ENCODE data around the gene PLEKHM1. TPM values are rescaled to one million over a fixed set of nuclear protein-coding genes. Genes with fewer than 3 reads are reported as not detected.

The PLEKHM1 gene
- polyA plus RNA-seq, 2 donors: 43.9 to 80.4 TPM

DNA sequence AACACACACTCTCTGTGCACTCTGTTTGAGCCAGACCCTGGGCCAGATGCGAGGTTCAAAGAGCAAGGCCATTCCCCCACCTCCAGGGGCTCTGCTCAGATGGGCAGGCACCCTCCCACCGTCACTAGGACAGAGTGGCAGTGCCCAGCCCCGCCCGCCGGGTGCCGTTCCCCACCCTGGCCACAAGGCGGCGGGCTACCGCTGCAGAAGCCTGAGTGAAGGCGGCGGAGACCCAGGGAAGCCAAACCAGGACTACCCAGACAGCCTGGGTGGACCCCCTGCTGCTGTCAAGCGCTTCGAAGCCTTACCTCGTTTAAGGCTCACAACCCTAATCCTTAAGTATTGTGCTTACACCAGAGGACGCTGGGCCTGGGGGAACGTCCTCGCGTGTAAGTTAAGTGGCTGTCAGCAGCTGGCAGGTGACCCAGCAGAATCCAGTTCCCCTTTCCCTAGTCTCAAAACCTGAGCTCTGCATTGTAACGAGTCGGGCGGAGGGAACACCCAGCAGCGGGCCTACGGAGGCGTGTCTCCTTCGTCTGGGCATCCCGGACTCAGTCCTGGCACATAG lies 62.4 kb downstream of the PLEKHM1 start:
- 2 to 3% methylated on average over 26 of the region's 26 CpGs for WGBS, 2 donors
- H3K27me3 ChIP-seq (ENCODE audit: control insufficient read depth in 1 of 2, insufficient read depth in 2 of 2, low read length in 2 of 2): no peaks in the 10 kb centered on the region
- peak overlapping the region; percentile 32 to 55 for H3K4me3 ChIP-seq (ENCODE audit: low read depth in 1 of 2, low read length in 2 of 2)
- peaks cover 0 to 10% of the 10 kb centered on the region in 2 donors for H3K36me3 ChIP-seq (ENCODE audit: control insufficient read depth in 2 of 2, insufficient read depth in 2 of 2, low read length in 1 of 2)
- no peaks in the 10 kb centered on the region for H3K9me3 ChIP-seq (ENCODE audit: control insufficient read depth in 2 of 2, insufficient read depth in 1 of 2, low read depth in 1 of 2, low read length in 1 of 2)
- H3K27ac ChIP-seq (ENCODE audit: low read depth in 2 of 2, low read length in 1 of 2): peak overlapping the region; percentile 75 to 98
- peaks cover 2 to 18% of the 10 kb centered on the region in 2 donors for H3K4me1 ChIP-seq (ENCODE audit: control insufficient read depth in 2 of 2, insufficient read depth in 2 of 2, low read length in 1 of 2)

DNA sequence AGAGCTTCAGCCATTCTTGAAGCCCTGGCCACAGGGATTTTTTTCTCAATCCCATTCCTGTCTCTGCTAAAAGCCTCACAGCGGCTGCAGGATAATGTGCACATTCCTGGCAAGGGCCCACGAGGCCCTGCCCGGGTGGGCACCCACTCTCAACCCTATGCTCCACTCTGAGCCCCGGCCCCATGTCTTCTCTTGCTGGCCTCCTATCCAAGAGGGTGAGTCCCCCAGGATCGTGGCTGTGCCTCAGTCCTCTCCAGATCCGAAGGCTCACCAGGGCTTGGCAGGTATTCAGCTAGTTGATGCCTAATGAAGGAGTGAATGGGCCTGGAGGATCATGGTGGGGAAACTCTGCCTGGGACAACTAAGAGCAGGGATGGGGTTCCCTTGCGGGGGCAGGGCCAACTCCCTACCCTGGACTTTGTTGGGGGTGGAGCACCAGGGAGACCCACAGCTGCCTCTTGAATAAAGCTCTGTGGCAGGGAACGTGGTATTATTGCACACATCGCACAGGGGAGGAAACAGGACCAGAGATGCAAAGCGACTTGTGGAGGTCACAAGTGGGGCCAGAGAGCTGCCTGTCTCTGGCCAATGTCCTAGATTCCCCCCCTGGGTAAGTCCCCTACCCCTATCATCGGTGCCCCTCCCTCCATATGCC lies 63.2 kb downstream of the PLEKHM1 start:
- WGBS, 2 donors: 73 to 75% methylated on average over 11 of the region's 11 CpGs
- Histone ChIP-seq H3K27me3 (ENCODE audit: control insufficient read depth in 1 of 2, insufficient read depth in 2 of 2, low read length in 2 of 2) (no peaks in the 10 kb centered on the region), H3K9me3 (ENCODE audit: control insufficient read depth in 2 of 2, insufficient read depth in 1 of 2, low read depth in 1 of 2, low read length in 1 of 2) (no peaks in the 10 kb centered on the region), H3K4me1 (ENCODE audit: control insufficient read depth in 2 of 2, insufficient read depth in 2 of 2, low read length in 1 of 2) (peaks cover 2 to 14% of the 10 kb centered on the region in 2 donors), H3K36me3 (ENCODE audit: control insufficient read depth in 2 of 2, insufficient read depth in 2 of 2, low read length in 1 of 2) (peaks cover 0 to 10% of the 10 kb centered on the region in 2 donors), H3K27ac (ENCODE audit: low read depth in 2 of 2, low read length in 1 of 2) (peak overlapping the region in 1 of 2 donors; percentile 91), H3K4me3 (ENCODE audit: low read depth in 1 of 2, low read length in 2 of 2) (peak overlapping the region; percentile 9 to 55)

DNA sequence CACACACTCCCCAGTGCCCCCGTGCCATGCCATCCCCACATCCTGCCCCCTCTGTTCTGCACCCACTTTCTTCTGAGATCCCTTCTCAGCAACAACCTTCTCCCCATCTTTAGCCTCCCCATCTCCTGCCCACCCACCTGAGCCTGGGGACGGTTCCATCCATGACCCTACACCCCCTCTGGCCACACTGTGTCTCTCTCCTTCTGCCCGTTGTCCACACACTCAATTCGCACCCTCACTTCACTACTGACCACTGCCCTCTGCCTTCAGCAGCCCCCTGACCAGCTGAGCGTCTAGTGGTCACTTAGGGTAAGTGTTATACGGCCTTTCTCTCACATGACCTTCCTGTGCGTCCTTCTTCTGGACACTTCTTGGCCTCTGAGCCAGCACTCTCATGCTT lies 64.0 kb downstream of the PLEKHM1 start:
- H3K9me3 ChIP-seq (ENCODE audit: control insufficient read depth in 2 of 2, insufficient read depth in 1 of 2, low read depth in 1 of 2, low read length in 1 of 2): no peaks in the 10 kb centered on the region
- H3K27ac ChIP-seq (ENCODE audit: low read depth in 2 of 2, low read length in 1 of 2): peak overlapping the region in 1 of 2 donors; percentile 91
- H3K36me3 ChIP-seq (ENCODE audit: control insufficient read depth in 2 of 2, insufficient read depth in 2 of 2, low read length in 1 of 2): peaks cover 0 to 10% of the 10 kb centered on the region in 2 donors
- WGBS, 2 donors: 74 to 78% methylated on average over 7 of the region's 7 CpGs
- no peaks in the 10 kb centered on the region for H3K27me3 ChIP-seq (ENCODE audit: control insufficient read depth in 1 of 2, insufficient read depth in 2 of 2, low read length in 2 of 2)
- no peak overlapping the region for H3K4me3 ChIP-seq (ENCODE audit: low read depth in 1 of 2, low read length in 2 of 2)
- H3K4me1 ChIP-seq (ENCODE audit: control insufficient read depth in 2 of 2, insufficient read depth in 2 of 2, low read length in 1 of 2): peaks cover 2 to 14% of the 10 kb centered on the region in 2 donors

DNA sequence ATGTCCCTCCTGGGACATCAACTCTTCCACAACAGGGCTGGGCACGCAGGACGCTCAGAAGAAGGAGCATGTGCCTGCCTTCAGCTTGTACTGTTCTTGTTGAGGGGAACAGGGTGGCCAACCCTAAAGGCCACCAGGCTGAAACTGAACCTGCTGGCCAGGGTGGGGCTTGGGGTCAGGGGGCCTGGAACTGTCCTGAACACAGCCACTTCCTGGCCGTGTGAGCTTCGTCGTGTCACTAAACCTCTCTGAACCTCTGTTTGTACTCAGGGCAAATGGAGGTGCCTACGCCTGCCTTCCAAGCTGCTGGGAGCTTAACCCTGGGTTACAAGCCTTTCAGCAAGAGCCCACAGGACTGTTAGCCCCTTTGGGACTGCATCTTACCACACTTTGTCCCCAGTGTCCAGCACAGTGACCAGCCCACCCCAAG lies 64.5 kb downstream of the PLEKHM1 start:
- H3K4me3 ChIP-seq (ENCODE audit: low read depth in 1 of 2, low read length in 2 of 2): peak overlapping the region in 1 of 2 donors; percentile 49
- H3K4me1 ChIP-seq (ENCODE audit: control insufficient read depth in 2 of 2, insufficient read depth in 2 of 2, low read length in 1 of 2): peaks cover 2 to 14% of the 10 kb centered on the region in 2 donors
- WGBS, 2 donors: 55 to 63% methylated on average over 6 of the region's 6 CpGs
- H3K27me3 ChIP-seq (ENCODE audit: control insufficient read depth in 1 of 2, insufficient read depth in 2 of 2, low read length in 2 of 2): no peaks in the 10 kb centered on the region
- no peaks in the 10 kb centered on the region for H3K9me3 ChIP-seq (ENCODE audit: control insufficient read depth in 2 of 2, insufficient read depth in 1 of 2, low read depth in 1 of 2, low read length in 1 of 2)
- H3K36me3 ChIP-seq (ENCODE audit: control insufficient read depth in 2 of 2, insufficient read depth in 2 of 2, low read length in 1 of 2): peaks cover 0 to 10% of the 10 kb centered on the region in 2 donors
- H3K27ac ChIP-seq (ENCODE audit: low read depth in 2 of 2, low read length in 1 of 2): peak overlapping the region; percentile 74 to 91

DNA sequence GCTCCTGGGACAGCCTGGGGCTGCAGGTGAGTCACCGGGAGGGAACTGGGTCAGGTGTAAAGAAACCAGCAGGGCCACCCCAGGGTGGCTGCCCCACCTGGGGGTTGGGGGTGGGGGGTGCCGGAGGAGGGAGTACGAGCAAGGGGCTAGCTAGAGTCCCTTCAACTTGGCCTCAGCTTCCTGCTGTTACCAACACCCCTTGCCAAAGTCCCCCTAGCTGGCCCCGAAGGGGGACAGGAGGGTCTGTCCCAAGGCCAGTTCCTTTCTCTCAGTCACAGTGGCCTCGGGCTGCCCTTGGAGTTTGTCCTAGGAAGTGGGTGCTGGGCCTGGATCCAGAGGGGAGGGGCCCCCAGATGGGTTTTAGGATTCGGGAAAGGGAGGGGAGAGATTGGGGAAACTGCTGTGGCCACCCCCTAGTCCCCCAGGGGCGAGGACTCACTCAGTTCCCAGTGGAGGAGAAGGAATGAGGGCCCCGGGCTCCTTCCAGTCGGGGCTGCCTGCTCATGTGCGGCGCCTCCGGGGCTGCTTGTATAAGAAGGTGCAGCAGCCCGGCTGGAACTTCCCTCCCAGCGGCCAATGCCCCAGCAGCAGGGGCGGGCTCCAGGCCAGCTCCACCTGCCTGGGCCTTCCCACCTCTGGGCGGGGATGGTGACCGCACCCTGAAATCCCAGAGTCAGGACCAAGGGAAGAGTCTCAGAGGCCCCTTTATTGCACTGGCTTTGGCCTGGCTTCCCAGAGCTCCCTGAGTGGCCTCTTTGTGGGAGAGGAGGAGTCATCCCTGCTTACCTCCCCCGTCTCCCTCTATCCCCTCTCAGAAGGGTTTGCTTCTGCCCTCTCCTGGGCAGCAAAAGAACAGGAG lies 65.2 kb downstream of the PLEKHM1 start:
- H3K9me3 ChIP-seq (ENCODE audit: control insufficient read depth in 2 of 2, insufficient read depth in 1 of 2, low read depth in 1 of 2, low read length in 1 of 2): no peaks in the 10 kb centered on the region
- WGBS, 2 donors: 34 to 36% methylated on average over 15 to 18 of the region's 18 CpGs
- peaks cover 2 to 14% of the 10 kb centered on the region in 2 donors for H3K4me1 ChIP-seq (ENCODE audit: control insufficient read depth in 2 of 2, insufficient read depth in 2 of 2, low read length in 1 of 2)
- peak overlapping the region; percentile 80 to 91 for H3K27ac ChIP-seq (ENCODE audit: low read depth in 2 of 2, low read length in 1 of 2)
- no peaks in the 10 kb centered on the region for H3K27me3 ChIP-seq (ENCODE audit: control insufficient read depth in 1 of 2, insufficient read depth in 2 of 2, low read length in 2 of 2)
- peaks cover 0 to 10% of the 10 kb centered on the region in 2 donors for H3K36me3 ChIP-seq (ENCODE audit: control insufficient read depth in 2 of 2, insufficient read depth in 2 of 2, low read length in 1 of 2)
- peak overlapping the region; percentile 39 to 49 for H3K4me3 ChIP-seq (ENCODE audit: low read depth in 1 of 2, low read length in 2 of 2)

DNA sequence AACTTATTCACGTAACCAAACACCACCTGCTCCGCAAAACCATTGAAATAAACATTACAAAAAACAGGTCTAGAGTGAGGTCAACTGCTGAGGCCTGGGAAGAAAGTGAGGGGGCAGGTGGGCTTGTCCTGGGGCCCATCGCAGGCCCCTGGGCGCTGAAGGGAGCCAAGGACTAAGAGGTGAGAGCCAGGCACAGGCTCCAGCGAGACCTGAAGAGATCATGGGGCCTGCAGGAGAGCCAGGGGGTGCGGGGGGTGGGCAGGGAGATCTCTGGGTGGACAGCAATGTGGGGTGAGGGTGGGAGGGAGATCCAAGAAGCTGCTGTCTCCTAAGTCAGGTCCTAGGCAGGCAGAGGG lies 65.8 kb downstream of the PLEKHM1 start:
- peaks cover 2 to 11% of the 10 kb centered on the region in 2 donors for H3K4me1 ChIP-seq (ENCODE audit: control insufficient read depth in 2 of 2, insufficient read depth in 2 of 2, low read length in 1 of 2)
- 60 to 79% methylated on average over 6 of the region's 6 CpGs for WGBS, 2 donors
- H3K27me3 ChIP-seq (ENCODE audit: control insufficient read depth in 1 of 2, insufficient read depth in 2 of 2, low read length in 2 of 2): no peaks in the 10 kb centered on the region
- no peaks in the 10 kb centered on the region for H3K9me3 ChIP-seq (ENCODE audit: control insufficient read depth in 2 of 2, insufficient read depth in 1 of 2, low read depth in 1 of 2, low read length in 1 of 2)
- H3K4me3 ChIP-seq (ENCODE audit: low read depth in 1 of 2, low read length in 2 of 2): peak overlapping the region; percentile 39 to 49
- peaks cover 0 to 10% of the 10 kb centered on the region in 2 donors for H3K36me3 ChIP-seq (ENCODE audit: control insufficient read depth in 2 of 2, insufficient read depth in 2 of 2, low read length in 1 of 2)
- H3K27ac ChIP-seq (ENCODE audit: low read depth in 2 of 2, low read length in 1 of 2): peak overlapping the region; percentile 80 to 91

DNA sequence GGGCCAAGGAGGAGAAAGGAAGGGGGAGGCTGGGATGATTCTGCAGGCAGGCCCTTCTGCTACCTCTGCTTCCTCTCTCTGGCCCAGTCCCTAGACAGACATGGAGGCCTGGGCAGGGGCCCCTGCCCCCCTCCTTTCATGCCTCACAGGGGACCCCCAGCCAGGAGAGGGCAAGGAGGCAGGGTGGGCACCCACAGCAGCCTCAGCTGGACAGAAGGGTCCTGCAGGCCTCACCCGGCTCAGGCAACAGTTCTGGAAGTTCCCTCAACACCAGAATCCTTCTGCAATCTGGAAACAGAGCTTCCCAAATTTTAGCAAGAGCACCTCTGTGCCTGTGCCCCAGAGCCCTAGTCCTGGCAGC lies 66.6 kb downstream of the PLEKHM1 start:
- H3K4me3 ChIP-seq (ENCODE audit: low read depth in 1 of 2, low read length in 2 of 2): peak overlapping the region; percentile 39 to 49
- peaks cover 2 to 8% of the 10 kb centered on the region in 2 donors for H3K4me1 ChIP-seq (ENCODE audit: control insufficient read depth in 2 of 2, insufficient read depth in 2 of 2, low read length in 1 of 2)
- H3K9me3 ChIP-seq (ENCODE audit: control insufficient read depth in 2 of 2, insufficient read depth in 1 of 2, low read depth in 1 of 2, low read length in 1 of 2): no peaks in the 10 kb centered on the region
- H3K36me3 ChIP-seq (ENCODE audit: control insufficient read depth in 2 of 2, insufficient read depth in 2 of 2, low read length in 1 of 2): peaks cover 0 to 7% of the 10 kb centered on the region in 2 donors
- WGBS, 2 donors: 61 to 67% methylated on average over 1 of the region's 1 CpG
- H3K27ac ChIP-seq (ENCODE audit: low read depth in 2 of 2, low read length in 1 of 2): peak overlapping the region; percentile 48 to 70
- no peaks in the 10 kb centered on the region for H3K27me3 ChIP-seq (ENCODE audit: control insufficient read depth in 1 of 2, insufficient read depth in 2 of 2, low read length in 2 of 2)

DNA sequence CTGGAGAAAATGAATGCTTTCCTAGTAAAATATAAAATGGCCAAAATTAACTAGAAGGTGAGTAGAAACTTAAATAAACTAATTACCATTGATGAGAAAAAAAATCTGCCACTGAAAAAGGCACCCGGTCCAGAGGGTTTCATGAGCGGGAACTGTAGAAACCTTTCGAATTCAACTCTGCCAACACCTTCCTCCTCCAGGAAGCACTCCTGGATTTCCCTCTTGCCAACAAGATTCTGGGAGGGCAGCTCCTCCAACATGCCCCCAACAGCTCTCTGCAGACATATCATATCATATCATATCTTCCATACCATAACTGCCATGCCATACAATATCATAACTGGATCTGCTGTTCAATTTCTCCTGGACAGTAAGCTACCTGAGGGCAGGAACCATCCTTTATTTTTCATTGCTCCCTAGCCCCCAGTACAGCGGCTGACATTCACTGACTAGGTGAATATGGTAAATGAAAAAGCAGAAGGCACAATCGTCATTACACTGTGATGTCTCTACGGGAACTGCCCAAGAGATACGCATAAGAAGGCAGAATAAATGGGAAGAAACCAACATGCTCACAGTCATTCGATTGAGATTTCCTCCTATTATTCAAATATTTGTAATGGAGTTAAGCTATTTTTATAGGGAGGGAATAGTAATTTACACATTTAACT lies 67.1 kb downstream of the PLEKHM1 start:
- Histone ChIP-seq H3K4me1 (ENCODE audit: control insufficient read depth in 2 of 2, insufficient read depth in 2 of 2, low read length in 1 of 2) (peaks cover 2 to 8% of the 10 kb centered on the region in 2 donors), H3K27me3 (ENCODE audit: control insufficient read depth in 1 of 2, insufficient read depth in 2 of 2, low read length in 2 of 2) (no peaks in the 10 kb centered on the region), H3K9me3 (ENCODE audit: control insufficient read depth in 2 of 2, insufficient read depth in 1 of 2, low read depth in 1 of 2, low read length in 1 of 2) (no peaks in the 10 kb centered on the region), H3K4me3 (ENCODE audit: low read depth in 1 of 2, low read length in 2 of 2) (peak overlapping the region; percentile 12 to 49), H3K36me3 (ENCODE audit: control insufficient read depth in 2 of 2, insufficient read depth in 2 of 2, low read length in 1 of 2) (peaks cover 0 to 7% of the 10 kb centered on the region in 2 donors), H3K27ac (ENCODE audit: low read depth in 2 of 2, low read length in 1 of 2) (peak overlapping the region in 1 of 2 donors; percentile 70)
- WGBS, 2 donors: 62 to 74% methylated on average over 8 of the region's 8 CpGs

Data from esophagus (tissue), 2 donors.